Mononuclear cell (primary cell): ENCODE data around the gene MAT2B. TPM values are rescaled to one million over a fixed set of nuclear protein-coding genes. Genes with fewer than 3 reads are reported as not detected.

Experiments
- H3K27me3 ChIP-seq: 2 replicates; pipeline ENCODE4 v1.6.0; 2011; ENCODE audit warnings: low read length, control low read depth; ENCODE audit not compliant: insufficient read depth
- H3K4me1 ChIP-seq: 2 replicates; pipeline ENCODE4 v1.5.1; 2011; ENCODE audit warnings: mild to moderate bottlenecking, low read length, control low read depth; ENCODE audit not compliant: insufficient read depth
- H3K4me3 ChIP-seq: 2 replicates; pipeline ENCODE4 v1.5.1; 2011; ENCODE audit warnings: mild to moderate bottlenecking, low read length, moderate library complexity
- H3K9me3 ChIP-seq: 2 replicates; pipeline ENCODE4 v1.5.1; 2011; ENCODE audit warnings: low read depth, mild to moderate bottlenecking, control low read depth, low read length
- total RNA-seq: library from RNA; depleted of rRNA; stranded (reverse); fragments of >200 nt; gene quantifications from one replicate; pipeline ENCODE4 v1.2.3, GENCODE V29; 2012

The MAT2B gene
- total RNA-seq, result 35.8 TPM

GRCh38 chr5:163505368-163506094, at the start of gene MAT2B:
Gene MAT2B, plus strand, starts transcription at chr5:163505619. Its CDS starts 68 bp downstream, at chr5:163505687.
- H3K27me3 ChIP-seq, result no peaks in the 10 kb centered on the region
- no peaks in the 10 kb centered on the region for H3K9me3 ChIP-seq
- H3K4me1 ChIP-seq, result peaks cover 39% of the 10 kb centered on the region
- peak within 1 kb of the TSS; percentile 58 for H3K4me3 ChIP-seq

GRCh38 chr5:163456029-163456589, 49.3 kb upstream of the MAT2B start:
- H3K4me1 ChIP-seq, result peaks cover 25% of the 10 kb centered on the region
- H3K9me3 ChIP-seq, result no peaks in the 10 kb centered on the region
- no peak overlapping the region for H3K4me3 ChIP-seq
- no peaks in the 10 kb centered on the region for H3K27me3 ChIP-seq

- Histone ChIP-seq H3K4me1 (peaks cover 26% of the 10 kb centered on the region), H3K4me3 (no peak overlapping the region), H3K27me3 (no peaks in the 10 kb centered on the region)
Measured at GRCh38 chr5:163456840-163457239, 48.6 kb upstream of the MAT2B start.

GRCh38 chr5:163458778-163459385, 46.5 kb upstream of the MAT2B start:
- Histone ChIP-seq H3K27me3 (no peaks in the 10 kb centered on the region), H3K4me1 (peaks cover 36% of the 10 kb centered on the region), H3K9me3 (no peaks in the 10 kb centered on the region), H3K4me3 (peak overlapping the region; percentile 96)

More at GRCh38 chr5:163456840-163457239, 48.6 kb upstream of the MAT2B start:
- no peaks in the 10 kb centered on the region for H3K9me3 ChIP-seq

GRCh38 chr5:163459462-163459818, 46.0 kb upstream of the MAT2B start:
- peak overlapping the region; percentile 96 for H3K4me3 ChIP-seq
- H3K27me3 ChIP-seq, result no peaks in the 10 kb centered on the region
- peaks cover 36% of the 10 kb centered on the region for H3K4me1 ChIP-seq
- no peaks in the 10 kb centered on the region for H3K9me3 ChIP-seq

- Histone ChIP-seq H3K9me3 (no peaks in the 10 kb centered on the region), H3K4me1 (peaks cover 36% of the 10 kb centered on the region), H3K27me3 (no peaks in the 10 kb centered on the region), H3K4me3 (peak within 1 kb of the TSS; percentile 96)
Measured at GRCh38 chr5:163459819-163460561, 45.4 kb upstream of the MAT2B start, which contains the start of gene NUDCD2. Gene NUDCD2, minus strand, starts transcription at chr5:163460102. Its CDS starts 52 bp downstream, at chr5:163460050.

GRCh38 chr5:163460562-163461171, 44.8 kb upstream of the MAT2B start, which contains the start of gene HMMR:
Gene HMMR, plus strand, starts transcription at chr5:163460632. Its CDS starts 61 bp downstream, at chr5:163460693.
- no peaks in the 10 kb centered on the region for H3K9me3 ChIP-seq
- H3K4me3 ChIP-seq, result peak within 1 kb of the TSS; percentile 96
- peaks cover 36% of the 10 kb centered on the region for H3K4me1 ChIP-seq
- no peaks in the 10 kb centered on the region for H3K27me3 ChIP-seq

- Histone ChIP-seq H3K4me3 (no peak overlapping the region), H3K27me3 (no peaks in the 10 kb centered on the region), H3K4me1 (peaks cover 33% of the 10 kb centered on the region), H3K9me3 (no peaks in the 10 kb centered on the region)
Measured at GRCh38 chr5:163463063-163463435, 42.4 kb upstream of the MAT2B start.

GRCh38 chr5:163467682-163468081, 37.7 kb upstream of the MAT2B start:
- Histone ChIP-seq H3K9me3 (no peaks in the 10 kb centered on the region), H3K27me3 (no peaks in the 10 kb centered on the region), H3K4me3 (no peak overlapping the region), H3K4me1 (peaks cover 2% of the 10 kb centered on the region)

- H3K27me3 ChIP-seq, result no peaks in the 10 kb centered on the region
- no peaks in the 10 kb centered on the region for H3K9me3 ChIP-seq
- H3K4me1 ChIP-seq, result no peaks in the 10 kb centered on the region
- H3K4me3 ChIP-seq, result no peak overlapping the region
Measured at GRCh38 chr5:163473635-163474243, 31.7 kb upstream of the MAT2B start.

GRCh38 chr5:163475411-163475810, 30.0 kb upstream of the MAT2B start:
- Histone ChIP-seq H3K27me3 (no peaks in the 10 kb centered on the region), H3K4me3 (no peak overlapping the region), H3K9me3 (no peaks in the 10 kb centered on the region), H3K4me1 (no peaks in the 10 kb centered on the region)

GRCh38 chr5:163478126-163478981, 27.1 kb upstream of the MAT2B start:
- Histone ChIP-seq H3K9me3 (no peaks in the 10 kb centered on the region), H3K4me1 (no peaks in the 10 kb centered on the region), H3K4me3 (no peak overlapping the region), H3K27me3 (no peaks in the 10 kb centered on the region)

GRCh38 chr5:163478982-163479271, 26.5 kb upstream of the MAT2B start:
- Histone ChIP-seq H3K9me3 (no peaks in the 10 kb centered on the region), H3K4me3 (no peak overlapping the region)

More at GRCh38 chr5:163478982-163479271, 26.5 kb upstream of the MAT2B start:
- Histone ChIP-seq H3K27me3 (no peaks in the 10 kb centered on the region), H3K4me1 (no peaks in the 10 kb centered on the region)
